NCI-H1436 (cell line): ENCODE data around the gene AP2A1.
A peak's percentile ranks its signal among the peaks of the same experiment; 100 is the strongest.
"Not testable (repeated sequence)": the region's sequence is repeated elsewhere in the genome, so short reads cannot be mapped to it uniquely, and the experiment has no call there.

Source experiments
- DNase-seq: peaks from one replicate; lab custom pipeline; 2025; lab: John Stamatoyannopoulos, UW

The AP2A1 gene

DNA sequence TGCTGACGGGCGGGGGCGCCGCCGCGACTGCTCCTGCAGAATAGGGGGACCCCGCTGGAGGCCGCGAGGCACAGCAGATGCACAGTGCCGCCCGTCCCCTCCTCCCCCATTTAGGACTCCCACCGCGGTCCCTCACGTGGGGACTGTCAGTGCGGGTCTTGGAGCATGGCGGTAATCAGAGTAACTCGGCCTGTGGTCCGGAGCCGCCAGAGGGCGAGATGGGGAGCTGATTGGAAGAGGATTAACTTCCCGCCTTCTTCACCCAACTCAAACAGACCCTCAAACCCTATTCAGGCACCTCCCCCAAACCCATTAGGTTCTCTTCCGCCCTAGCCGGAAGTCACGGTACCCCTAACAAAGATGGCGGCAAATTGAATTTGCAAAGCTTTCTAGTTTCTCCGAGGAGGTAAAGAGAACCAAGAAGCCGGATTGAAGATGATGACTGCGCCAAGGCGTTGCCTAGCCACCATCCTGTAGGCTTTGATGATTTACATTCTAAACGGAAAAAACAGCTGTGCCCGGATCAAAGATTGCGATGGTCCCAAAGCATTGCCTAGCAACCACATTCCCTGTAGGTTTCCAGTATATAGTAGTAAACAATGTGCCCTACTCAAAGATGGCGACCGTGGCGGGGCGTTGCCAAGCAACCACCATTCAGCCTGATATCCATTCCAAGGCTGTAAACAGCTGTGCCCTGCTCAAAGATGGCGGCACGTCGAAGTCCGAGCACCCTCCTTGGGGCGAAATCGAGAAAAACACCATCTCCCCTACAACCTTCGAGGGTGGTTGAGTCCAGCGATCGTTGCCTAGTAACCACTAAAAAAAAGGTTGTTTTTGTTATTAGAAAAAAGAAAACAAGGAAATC is 46.4 kb downstream of the AP2A1 start, which contains the start of gene FUZ:
TSS of gene FUZ (minus strand) at position 296 of the 865 bp plus-strand sequence. CDS start at position 110, 186 bp downstream.
- DNase-seq = peak; percentile 99

GRCh38 chr19:49814010-49814409 is 47.2 kb downstream of the AP2A1 start:
- DNase-seq = no peak

- no peak for DNase-seq
Observed at GRCh38 chr19:49816590-49816989, 49.8 kb downstream of the AP2A1 start.

DNA sequence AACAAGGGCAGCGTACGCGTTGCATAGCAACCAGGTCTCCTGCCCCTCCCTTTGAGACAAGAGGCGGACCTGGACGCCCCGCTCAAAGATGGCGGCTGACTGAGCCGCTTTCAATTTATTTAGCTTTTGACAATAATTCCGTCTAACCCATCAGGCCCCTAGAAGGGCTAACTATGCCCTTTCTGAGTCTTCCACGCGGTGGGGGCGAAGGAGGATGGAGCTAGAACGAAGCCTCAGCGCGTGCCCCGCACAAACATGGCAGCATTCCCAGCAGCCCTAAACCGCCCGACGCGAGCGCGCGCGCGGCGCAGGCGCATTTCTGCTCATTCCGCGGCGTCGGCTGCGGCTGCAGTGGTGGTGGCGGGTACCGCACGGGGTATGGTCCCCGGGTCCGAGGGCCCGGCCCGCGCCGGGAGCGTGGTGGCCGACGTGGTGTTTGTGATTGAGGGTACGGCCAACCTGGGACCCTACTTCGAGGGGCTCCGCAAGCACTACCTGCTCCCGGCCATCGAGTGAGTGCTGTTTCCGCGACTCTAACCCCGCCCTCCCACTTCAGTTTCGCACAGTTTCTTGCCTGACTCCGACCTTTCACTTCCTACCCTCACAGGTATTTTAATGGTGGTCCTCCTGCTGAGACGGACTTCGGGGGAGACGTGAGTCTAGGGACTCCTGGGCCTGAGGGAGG is 51.3 kb downstream of the AP2A1 start, which contains the start of gene MED25:
TSS of gene MED25 (plus strand) at position 326 of the 685 bp plus-strand sequence. CDS start at position 379, 53 bp downstream.
- DNase-seq = peak; percentile 91

- DNase-seq = no peak
Observed at GRCh38 chr19:49818649-49819370, 52.0 kb downstream of the AP2A1 start.

DNA sequence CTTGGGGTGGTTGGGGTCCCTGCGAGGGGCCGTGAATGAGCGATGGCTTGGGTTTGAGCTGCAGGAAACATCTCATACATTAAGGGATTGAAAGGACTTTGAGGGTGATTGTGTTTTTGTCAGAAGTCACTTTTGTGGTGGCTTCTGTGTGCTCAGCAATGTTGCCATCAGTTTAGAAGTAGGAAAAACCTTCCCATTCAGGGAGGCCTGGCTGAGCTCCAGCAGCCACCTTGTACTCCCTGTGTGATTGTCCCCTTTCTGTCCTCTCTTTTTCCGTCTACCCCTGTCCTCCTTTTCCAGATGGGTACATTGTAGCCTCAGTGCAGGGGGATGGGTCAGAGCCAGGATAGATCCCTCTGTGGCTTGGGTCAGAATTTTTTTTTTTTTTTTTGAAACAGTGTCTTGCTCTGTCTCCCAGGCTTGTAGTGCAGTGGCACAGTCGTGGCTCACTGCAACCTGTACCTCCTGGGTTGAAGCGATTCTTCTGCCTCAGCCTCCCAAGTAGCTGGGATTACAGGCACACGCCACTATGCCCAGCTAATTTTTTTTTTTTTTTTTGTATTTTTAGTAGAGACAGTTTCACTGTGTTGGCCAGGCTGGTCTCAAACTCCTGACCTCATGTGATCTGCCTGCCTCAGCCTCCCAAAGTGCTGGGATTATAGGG is 52.8 kb downstream of the AP2A1 start:
- not testable (repeated sequence) for DNase-seq

- no peak for DNase-seq
Observed at GRCh38 chr19:49820125-49820524, 53.3 kb downstream of the AP2A1 start.

DNA sequence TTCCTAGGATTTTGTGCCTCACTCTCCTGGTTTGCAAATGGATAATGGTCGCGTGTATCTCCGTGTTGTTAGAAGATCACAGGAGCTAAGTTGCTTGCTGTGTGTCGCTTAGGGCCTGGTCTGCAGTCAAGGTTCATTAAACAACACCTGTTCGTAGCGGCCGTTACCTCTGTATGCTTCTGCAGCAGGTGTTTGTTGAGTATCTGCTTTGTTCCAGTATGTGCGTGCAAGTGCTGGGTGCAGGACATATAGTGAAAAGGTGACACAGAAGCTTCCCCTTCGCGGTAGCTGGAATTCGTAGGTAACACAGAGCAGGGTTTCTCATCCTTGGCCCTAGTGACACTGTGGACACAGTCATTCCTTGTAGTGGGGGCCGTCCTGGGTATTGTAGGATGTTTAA is 56.7 kb downstream of the AP2A1 start:
- peak; percentile 81 for DNase-seq

DNA sequence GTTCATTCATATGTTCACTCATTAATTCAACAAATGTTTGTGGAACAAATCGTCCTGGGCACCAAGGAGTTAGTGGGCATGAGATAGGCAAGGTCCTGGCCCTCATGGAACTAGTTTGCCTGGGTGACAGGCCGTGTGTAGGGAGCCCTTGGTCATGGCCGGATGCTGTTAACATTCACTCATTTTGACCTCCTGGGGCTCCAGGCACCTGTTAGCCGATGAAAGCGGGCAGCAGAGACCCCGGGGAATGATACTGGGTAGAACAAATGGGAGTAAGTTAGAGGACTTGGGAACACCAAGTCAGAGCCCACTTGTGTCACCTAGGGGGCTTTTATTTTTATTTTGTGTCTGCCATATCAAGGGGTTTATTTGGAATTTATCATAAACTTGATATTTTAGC is 57.9 kb downstream of the AP2A1 start:
- DNase-seq = no peak

GRCh38 chr19:49827034-49827433 is 60.2 kb downstream of the AP2A1 start:
- no peak for DNase-seq

DNA sequence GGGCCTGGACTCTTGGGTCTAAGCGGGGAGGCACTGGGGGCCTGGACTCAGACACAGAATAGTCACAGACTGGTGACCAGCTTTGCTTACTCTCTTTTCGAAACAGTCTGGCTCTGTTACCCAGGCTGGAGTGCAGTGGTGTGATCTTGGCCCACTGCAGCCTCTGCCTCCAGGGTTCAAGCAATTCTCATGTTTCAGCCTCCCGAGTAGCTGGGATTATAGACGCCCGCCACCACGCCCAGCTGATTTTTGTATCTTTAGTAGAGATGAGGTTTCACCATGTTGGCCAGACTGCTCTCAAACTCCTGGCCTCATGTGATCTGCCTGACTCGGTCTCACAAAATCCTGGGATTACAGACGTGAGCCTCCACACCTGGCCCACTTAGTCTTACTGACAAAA is 62.4 kb downstream of the AP2A1 start:
- no peak for DNase-seq

- no peak for DNase-seq
Observed at GRCh38 chr19:49829721-49830120, 62.9 kb downstream of the AP2A1 start.

- DNase-seq = no peak
Observed at GRCh38 chr19:49830766-49831165, 64.0 kb downstream of the AP2A1 start.

DNA sequence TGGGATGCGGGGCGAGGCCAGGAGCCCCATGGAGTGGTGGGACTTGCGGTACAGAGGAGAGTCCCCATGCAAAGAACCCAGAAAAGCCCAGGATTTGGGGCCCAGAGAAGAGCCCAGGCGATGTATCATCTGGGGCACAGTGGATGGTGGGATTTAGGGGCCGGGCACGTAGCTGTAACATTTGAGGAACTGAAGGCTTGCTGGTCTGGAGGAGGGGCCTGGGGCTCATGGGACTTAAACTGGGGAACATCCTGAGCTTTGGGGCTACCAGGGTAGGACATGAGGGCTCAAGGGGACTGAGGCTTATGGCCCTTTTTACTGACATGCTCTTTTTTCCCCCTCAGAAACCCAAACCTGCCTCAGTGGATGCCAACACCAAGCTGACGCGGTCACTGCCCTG is 64.8 kb downstream of the AP2A1 start:
- DNase-seq = no peak

DNA sequence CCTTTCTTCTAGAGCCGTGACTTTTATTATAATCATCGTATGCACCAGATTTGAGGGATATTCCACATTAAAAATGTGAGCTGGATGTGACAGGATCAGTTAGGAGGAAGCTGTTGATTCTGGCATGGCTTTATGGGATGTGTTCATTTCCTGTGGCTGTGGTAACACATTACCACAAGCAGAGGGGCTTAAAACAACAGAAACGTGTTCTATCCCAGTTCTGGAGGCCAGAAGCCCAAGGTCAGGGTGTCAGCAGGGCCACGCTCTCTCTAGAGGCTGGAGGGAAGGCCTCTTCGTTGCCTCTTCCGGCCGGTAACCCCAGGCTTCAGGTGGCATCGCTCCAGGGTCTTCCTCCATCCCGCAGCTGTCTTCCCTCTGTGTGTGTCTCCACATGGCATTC is 65.8 kb downstream of the AP2A1 start:
- no peak for DNase-seq

DNA sequence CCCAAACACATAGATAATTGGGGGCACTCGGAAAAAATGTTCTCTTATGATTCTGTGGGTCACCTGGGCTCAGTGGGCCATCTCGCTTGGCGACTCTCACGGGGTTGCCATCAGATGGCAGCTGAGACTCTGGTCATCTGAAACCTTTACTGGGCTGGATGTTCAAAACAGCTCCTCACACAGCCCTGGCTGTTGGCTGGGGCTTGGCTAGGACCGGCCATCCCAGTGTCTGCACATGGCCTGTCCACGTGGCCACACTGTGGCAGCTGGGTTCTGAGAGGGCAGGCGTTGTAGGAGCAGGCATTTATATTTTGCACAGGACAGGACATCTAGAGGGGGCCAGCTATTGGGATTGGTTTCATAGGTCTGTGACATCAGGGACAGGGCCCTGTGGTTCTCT is 66.8 kb downstream of the AP2A1 start:
- DNase-seq = no peak

DNA sequence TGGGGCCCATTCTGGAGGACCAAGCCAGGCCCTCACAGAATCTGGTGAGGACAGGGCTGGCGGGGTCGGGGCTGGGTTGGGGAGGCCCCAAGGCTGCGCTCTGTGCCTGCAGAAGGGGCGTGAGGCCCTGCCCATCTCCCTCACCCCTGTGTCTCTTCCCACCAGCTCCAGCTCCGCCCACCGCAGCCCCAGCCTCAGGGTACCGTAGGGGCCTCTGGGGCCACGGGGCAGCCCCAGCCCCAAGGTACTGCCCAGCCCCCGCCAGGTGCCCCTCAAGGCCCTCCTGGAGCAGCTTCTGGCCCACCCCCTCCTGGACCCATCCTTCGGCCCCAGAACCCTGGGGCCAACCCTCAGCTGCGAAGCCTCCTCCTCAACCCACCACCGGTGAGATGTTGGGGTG is 68.8 kb downstream of the AP2A1 start:
- no peak for DNase-seq

GRCh38 chr19:49836176-49837008 is 69.6 kb downstream of the AP2A1 start:
- DNase-seq = no peak

DNA sequence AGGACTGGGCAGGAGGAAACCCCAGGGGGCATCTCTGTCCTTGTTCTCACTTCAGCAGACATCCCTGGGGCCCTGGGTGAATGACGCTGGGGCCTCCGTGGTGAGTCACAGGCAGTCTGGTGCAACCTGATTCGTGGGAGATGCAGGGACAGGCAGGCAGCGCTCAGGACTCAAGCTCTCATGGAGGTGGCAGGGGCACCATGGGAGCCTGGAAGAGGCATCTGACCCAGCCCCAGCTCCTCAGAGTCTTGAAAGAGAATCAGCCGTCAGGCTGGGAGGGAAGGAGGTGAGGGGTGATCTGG is 70.2 kb downstream of the AP2A1 start:
- DNase-seq = no peak

GRCh38 chr19:49837425-49837824 is 70.6 kb downstream of the AP2A1 start:
- DNase-seq = no peak

- no peak for DNase-seq
Observed at GRCh38 chr19:49838885-49839588, 72.2 kb downstream of the AP2A1 start.
